ENCODE measurements around the gene HAPLN2.

Gene HAPLN2

GRCh38 chr1:156643778-156644092 lies 24.5 kb downstream of the HAPLN2 start:
- H3K27me3 ChIP-seq (ENCODE audit: insufficient read depth, low read depth, severe bottlenecking), result peaks cover 5% of the 10 kb centered on the region
- H3K9me3 ChIP-seq (ENCODE audit: severe bottlenecking), result no peaks in the 10 kb centered on the region
- DNase-seq, result no peak
- H3K27ac ChIP-seq, result no peak overlapping the region
- H3K36me3 ChIP-seq, result no peaks in the 10 kb centered on the region
- no peak overlapping the region for H3K4me3 ChIP-seq (ENCODE audit: low read depth, low read length)
- TF ChIP-seq CTCF (IDR thresholded peaks at IDR 0.05; ENCODE audit: low read depth, low read length), result no peak

GRCh38 chr1:156644146-156644545 lies 24.9 kb downstream of the HAPLN2 start:
- Histone ChIP-seq H3K27ac (no peak overlapping the region), H3K9me3 (ENCODE audit: severe bottlenecking) (no peaks in the 10 kb centered on the region), H3K27me3 (ENCODE audit: insufficient read depth, low read depth, severe bottlenecking) (peaks cover 5% of the 10 kb centered on the region), H3K4me3 (ENCODE audit: low read depth, low read length) (no peak overlapping the region), H3K36me3 (no peaks in the 10 kb centered on the region)
- no peak for TF ChIP-seq CTCF (IDR thresholded peaks at IDR 0.05; ENCODE audit: low read depth, low read length)
- DNase-seq, result no peak

GRCh38 chr1:156644640-156645039 lies 25.4 kb downstream of the HAPLN2 start:
- TF ChIP-seq CTCF (IDR thresholded peaks at IDR 0.05; ENCODE audit: low read depth, low read length), result no peak
- no peak overlapping the region for H3K27ac ChIP-seq
- H3K36me3 ChIP-seq, result no peaks in the 10 kb centered on the region
- H3K9me3 ChIP-seq (ENCODE audit: severe bottlenecking), result no peaks in the 10 kb centered on the region
- no peak overlapping the region for H3K4me3 ChIP-seq (ENCODE audit: low read depth, low read length)
- DNase-seq, result no peak
- peaks cover 5% of the 10 kb centered on the region for H3K27me3 ChIP-seq (ENCODE audit: insufficient read depth, low read depth, severe bottlenecking)

- no peaks in the 10 kb centered on the region for H3K36me3 ChIP-seq
- H3K9me3 ChIP-seq (ENCODE audit: severe bottlenecking), result no peaks in the 10 kb centered on the region
- no peak overlapping the region for H3K27ac ChIP-seq
- H3K27me3 ChIP-seq (ENCODE audit: insufficient read depth, low read depth, severe bottlenecking), result peaks cover 5% of the 10 kb centered on the region
- no peak for TF ChIP-seq CTCF (IDR thresholded peaks at IDR 0.05; ENCODE audit: low read depth, low read length)
- no peak for DNase-seq
- H3K4me3 ChIP-seq (ENCODE audit: low read depth, low read length), result no peak overlapping the region
Measured at GRCh38 chr1:156645056-156645455, 25.8 kb downstream of the HAPLN2 start.

GRCh38 chr1:156645666-156646065 lies 26.5 kb downstream of the HAPLN2 start:
- no peak for TF ChIP-seq CTCF (IDR thresholded peaks at IDR 0.05; ENCODE audit: low read depth, low read length)
- Histone ChIP-seq H3K27ac (peak overlapping the region; percentile 42), H3K27me3 (ENCODE audit: insufficient read depth, low read depth, severe bottlenecking) (peaks cover 5% of the 10 kb centered on the region)

GRCh38 chr1:156646738-156647211 lies 27.6 kb downstream of the HAPLN2 start:
- H3K36me3 ChIP-seq, result no peaks in the 10 kb centered on the region
- no peak for DNase-seq
- no peak overlapping the region for H3K4me3 ChIP-seq (ENCODE audit: low read depth, low read length)
- TF ChIP-seq CTCF (IDR thresholded peaks at IDR 0.05; ENCODE audit: low read depth, low read length), result no peak
- H3K27me3 ChIP-seq (ENCODE audit: insufficient read depth, low read depth, severe bottlenecking), result peaks cover 2% of the 10 kb centered on the region
- H3K27ac ChIP-seq, result peak overlapping the region; percentile 42
- H3K9me3 ChIP-seq (ENCODE audit: severe bottlenecking), result no peaks in the 10 kb centered on the region

More at GRCh38 chr1:156645666-156646065, 26.5 kb downstream of the HAPLN2 start:
- no peak for DNase-seq
- no peak overlapping the region for H3K4me3 ChIP-seq (ENCODE audit: low read depth, low read length)
- H3K36me3 ChIP-seq, result no peaks in the 10 kb centered on the region
- no peaks in the 10 kb centered on the region for H3K9me3 ChIP-seq (ENCODE audit: severe bottlenecking)

Measured in WERI-Rb-1 (cell line).